ENCODE measurements around the gene TMEM97. TPM values are rescaled to one million over a fixed set of nuclear protein-coding genes. Genes with fewer than 3 reads are reported as not detected.

The TMEM97 gene
- total and polyA plus RNA-seq, 9 of the 15 experiments (the other 6 are each of a cell fraction or from before 2014, with no cell fraction given) = 34.6 to 121 (median 76.0) TPM

DNA sequence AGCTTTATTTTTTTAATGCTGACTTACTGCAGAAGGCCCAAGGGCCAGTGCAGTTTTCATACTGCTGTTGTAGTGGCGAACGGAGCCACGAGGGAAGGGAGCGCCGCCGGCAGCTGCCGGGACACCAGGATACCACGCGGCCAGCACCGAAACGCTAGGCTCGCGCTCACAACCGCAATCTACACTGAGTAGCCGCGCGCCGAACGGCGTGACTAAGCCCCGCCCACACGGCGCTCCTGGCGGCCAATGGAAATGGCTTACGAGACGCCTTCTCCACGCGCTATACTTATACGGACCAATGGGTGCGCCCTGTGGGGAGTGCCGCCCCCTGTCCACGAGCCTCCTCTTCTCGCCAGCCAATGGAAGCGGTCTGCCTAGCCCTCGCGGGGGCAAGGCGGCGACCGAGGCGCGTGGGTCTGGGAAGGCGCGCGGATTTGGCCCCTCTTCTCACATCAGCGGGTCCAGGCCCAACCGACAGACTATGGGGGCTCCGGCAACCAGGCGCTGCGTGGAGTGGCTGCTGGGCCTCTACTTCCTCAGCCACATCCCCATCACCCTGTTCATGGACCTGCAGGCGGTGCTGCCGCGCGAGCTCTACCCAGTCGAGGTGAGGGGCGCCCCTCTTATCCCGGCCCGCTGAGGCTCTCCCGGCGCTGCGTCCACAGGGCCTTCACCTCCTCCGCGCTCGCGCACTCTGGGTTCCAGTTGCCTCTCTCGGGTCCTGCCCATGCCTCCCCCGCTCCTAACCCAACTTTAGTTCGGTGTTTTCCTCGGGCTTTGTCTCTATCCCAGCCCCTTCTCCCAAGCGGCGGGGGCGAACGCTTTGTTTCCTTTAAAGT lies at the start of gene TMEM97 (continued):
- TF ChIP-seq PHF21A (IDR thresholded peaks at IDR 0.05; ENCODE audit: borderline replicate concordance, low read depth) (no peak; the same call in 1 of the 2 replicates), TEAD4 (IDR thresholded peaks at IDR 0.05; ENCODE audit: low read length) (no peak; the same call in 1 of the 2 replicates), TEAD4 (CRISPR knock-in tag; IDR thresholded peaks at IDR 0.05; ENCODE audit: borderline replicate concordance) (no peak), ZNF445 (CRISPR knock-in tag; IDR thresholded peaks at IDR 0.05; ENCODE audit: low read depth) (no peak), SMARCB1 (IDR thresholded peaks at IDR 0.05; ENCODE audit: insufficient read length, low read depth) (no peak), MAFK (IDR thresholded peaks at IDR 0.05; ENCODE audit: low read length) (no peak), STAT5A (IDR thresholded peaks at IDR 0.05; ENCODE audit: borderline replicate concordance, low read length) (no peak), ZNF224 (CRISPR knock-in tag; IDR thresholded peaks at IDR 0.05) (no peak), NFE2L1 (tag; IDR thresholded peaks at IDR 0.05; ENCODE audit: borderline replicate concordance, low read depth) (no peak), SMAD2 (IDR thresholded peaks at IDR 0.05; ENCODE audit: low read depth, low read length) (no peak), ZNF140 (CRISPR knock-in tag; IDR thresholded peaks at IDR 0.05) (no peak)
- TF ChIP-seq, protein P1, sequence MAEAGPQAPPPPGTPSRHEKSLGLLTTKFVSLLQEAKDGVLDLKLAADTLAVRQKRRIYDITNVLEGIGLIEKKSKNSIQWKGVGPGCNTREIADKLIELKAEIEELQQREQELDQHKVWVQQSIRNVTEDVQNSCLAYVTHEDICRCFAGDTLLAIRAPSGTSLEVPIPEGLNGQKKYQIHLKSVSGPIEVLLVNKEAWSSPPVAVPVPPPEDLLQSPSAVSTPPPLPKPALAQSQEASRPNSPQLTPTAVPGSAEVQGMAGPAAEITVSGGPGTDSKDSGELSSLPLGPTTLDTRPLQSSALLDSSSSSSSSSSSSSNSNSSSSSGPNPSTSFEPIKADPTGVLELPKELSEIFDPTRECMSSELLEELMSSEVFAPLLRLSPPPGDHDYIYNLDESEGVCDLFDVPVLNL (CRISPR knock-in tag; IDR thresholded peaks at IDR 0.05; ENCODE audit: low read depth) = no peak
- TF ChIP-seq, protein P2, sequence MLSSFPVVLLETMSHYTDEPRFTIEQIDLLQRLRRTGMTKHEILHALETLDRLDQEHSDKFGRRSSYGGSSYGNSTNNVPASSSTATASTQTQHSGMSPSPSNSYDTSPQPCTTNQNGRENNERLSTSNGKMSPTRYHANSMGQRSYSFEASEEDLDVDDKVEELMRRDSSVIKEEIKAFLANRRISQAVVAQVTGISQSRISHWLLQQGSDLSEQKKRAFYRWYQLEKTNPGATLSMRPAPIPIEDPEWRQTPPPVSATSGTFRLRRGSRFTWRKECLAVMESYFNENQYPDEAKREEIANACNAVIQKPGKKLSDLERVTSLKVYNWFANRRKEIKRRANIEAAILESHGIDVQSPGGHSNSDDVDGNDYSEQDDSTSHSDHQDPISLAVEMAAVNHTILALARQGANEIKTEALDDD (IDR thresholded peaks at IDR 0.05) = no peak
- TF ChIP-seq, protein P3, sequence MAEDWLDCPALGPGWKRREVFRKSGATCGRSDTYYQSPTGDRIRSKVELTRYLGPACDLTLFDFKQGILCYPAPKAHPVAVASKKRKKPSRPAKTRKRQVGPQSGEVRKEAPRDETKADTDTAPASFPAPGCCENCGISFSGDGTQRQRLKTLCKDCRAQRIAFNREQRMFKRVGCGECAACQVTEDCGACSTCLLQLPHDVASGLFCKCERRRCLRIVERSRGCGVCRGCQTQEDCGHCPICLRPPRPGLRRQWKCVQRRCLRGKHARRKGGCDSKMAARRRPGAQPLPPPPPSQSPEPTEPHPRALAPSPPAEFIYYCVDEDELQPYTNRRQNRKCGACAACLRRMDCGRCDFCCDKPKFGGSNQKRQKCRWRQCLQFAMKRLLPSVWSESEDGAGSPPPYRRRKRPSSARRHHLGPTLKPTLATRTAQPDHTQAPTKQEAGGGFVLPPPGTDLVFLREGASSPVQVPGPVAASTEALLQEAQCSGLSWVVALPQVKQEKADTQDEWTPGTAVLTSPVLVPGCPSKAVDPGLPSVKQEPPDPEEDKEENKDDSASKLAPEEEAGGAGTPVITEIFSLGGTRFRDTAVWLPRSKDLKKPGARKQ (CRISPR knock-in tag; IDR thresholded peaks at IDR 0.05) = no peak
- TF ChIP-seq, protein P4, sequence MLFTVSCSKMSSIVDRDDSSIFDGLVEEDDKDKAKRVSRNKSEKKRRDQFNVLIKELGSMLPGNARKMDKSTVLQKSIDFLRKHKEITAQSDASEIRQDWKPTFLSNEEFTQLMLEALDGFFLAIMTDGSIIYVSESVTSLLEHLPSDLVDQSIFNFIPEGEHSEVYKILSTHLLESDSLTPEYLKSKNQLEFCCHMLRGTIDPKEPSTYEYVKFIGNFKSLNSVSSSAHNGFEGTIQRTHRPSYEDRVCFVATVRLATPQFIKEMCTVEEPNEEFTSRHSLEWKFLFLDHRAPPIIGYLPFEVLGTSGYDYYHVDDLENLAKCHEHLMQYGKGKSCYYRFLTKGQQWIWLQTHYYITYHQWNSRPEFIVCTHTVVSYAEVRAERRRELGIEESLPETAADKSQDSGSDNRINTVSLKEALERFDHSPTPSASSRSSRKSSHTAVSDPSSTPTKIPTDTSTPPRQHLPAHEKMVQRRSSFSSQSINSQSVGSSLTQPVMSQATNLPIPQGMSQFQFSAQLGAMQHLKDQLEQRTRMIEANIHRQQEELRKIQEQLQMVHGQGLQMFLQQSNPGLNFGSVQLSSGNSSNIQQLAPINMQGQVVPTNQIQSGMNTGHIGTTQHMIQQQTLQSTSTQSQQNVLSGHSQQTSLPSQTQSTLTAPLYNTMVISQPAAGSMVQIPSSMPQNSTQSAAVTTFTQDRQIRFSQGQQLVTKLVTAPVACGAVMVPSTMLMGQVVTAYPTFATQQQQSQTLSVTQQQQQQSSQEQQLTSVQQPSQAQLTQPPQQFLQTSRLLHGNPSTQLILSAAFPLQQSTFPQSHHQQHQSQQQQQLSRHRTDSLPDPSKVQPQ (CRISPR knock-in tag; IDR thresholded peaks at IDR 0.05; ENCODE audit: borderline replicate concordance) = no peak
- TF ChIP-seq, protein P5, sequence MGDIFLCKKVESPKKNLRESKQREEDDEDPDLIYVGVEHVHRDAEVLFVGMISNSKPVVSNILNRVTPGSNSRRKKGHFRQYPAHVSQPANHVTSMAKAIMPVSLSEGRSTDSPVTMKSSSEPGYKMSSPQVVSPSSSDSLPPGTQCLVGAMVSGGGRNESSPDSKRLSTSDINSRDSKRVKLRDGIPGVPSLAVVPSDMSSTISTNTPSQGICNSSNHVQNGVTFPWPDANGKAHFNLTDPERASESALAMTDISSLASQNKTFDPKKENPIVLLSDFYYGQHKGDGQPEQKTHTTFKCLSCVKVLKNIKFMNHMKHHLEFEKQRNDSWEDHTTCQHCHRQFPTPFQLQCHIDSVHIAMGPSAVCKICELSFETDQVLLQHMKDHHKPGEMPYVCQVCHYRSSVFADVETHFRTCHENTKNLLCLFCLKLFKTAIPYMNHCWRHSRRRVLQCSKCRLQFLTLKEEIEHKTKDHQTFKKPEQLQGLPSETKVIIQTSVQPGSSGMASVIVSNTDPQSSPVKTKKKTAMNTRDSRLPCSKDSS (IDR thresholded peaks at IDR 0.05; ENCODE audit: low read depth, partially characterized antibody) = no peak
- TF ChIP-seq, protein P6, sequence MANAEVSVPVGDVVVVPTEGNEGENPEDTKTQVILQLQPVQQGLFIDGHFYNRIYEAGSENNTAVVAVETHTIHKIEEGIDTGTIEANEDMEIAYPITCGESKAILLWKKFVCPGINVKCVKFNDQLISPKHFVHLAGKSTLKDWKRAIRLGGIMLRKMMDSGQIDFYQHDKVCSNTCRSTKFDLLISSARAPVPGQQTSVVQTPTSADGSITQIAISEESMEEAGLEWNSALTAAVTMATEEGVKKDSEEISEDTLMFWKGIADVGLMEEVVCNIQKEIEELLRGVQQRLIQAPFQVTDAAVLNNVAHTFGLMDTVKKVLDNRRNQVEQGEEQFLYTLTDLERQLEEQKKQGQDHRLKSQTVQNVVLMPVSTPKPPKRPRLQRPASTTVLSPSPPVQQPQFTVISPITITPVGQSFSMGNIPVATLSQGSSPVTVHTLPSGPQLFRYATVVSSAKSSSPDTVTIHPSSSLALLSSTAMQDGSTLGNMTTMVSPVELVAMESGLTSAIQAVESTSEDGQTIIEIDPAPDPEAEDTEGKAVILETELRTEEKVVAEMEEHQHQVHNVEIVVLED (CRISPR knock-in tag; IDR thresholded peaks at IDR 0.05) = peak; percentile 77

Data from K562 (cell line).